Upper lobe of right lung (tissue), 1 donor: ENCODE data around the gene CCDC15. TPM values are rescaled to one million over a fixed set of nuclear protein-coding genes. Genes with fewer than 3 reads are reported as not detected.
"Not testable (repeated sequence)": the region's sequence is repeated elsewhere in the genome, so short reads cannot be mapped to it uniquely, and the experiment has no call there.

Source experiments
- ATAC-seq: fragments of 200-7000 bp; cut with Tn5 transposase; one replicate; pipeline ENCODE4 v1.9.1; 2020; ENCODE audit warnings: mild to moderate bottlenecking, moderate library complexity
- DNase-seq: peaks from one replicate; pipeline ENCODE4 v3.0.0-alpha.2; 2020
- H3K27ac ChIP-seq: fragments of 200-600 bp; one replicate; pipeline ENCODE4 v1.8.0; 2022
- H3K27me3 ChIP-seq: fragments of 200-600 bp; one replicate; pipeline ENCODE4 v1.8.0; 2022; ENCODE audit warnings: mild to moderate bottlenecking
- H3K36me3 ChIP-seq: fragments of 200-600 bp; one replicate; pipeline ENCODE4 v1.8.0; 2022
- H3K4me1 ChIP-seq: fragments of 200-600 bp; one replicate; pipeline ENCODE4 v1.8.0; 2022
- H3K4me3 ChIP-seq: fragments of 200-600 bp; one replicate; pipeline ENCODE4 v1.8.0; 2022; ENCODE audit warnings: mild to moderate bottlenecking
- H3K9me3 ChIP-seq: fragments of 200-600 bp; one replicate; pipeline ENCODE4 v1.8.0; 2022
- CTCF ChIP-seq: fragments of 200-600 bp; IDR thresholded peaks from one replicate; pipeline ENCODE4 v1.8.0; 2022; ENCODE audit warnings: antibody characterized with exemption
- intact Hi-C: fragments of 100-400 bp; cut with DNase I; formaldehyde crosslinking; loops from one replicate; pipeline ENCODE4 v1.11.0; 2022
- total RNA-seq: library from RNA; stranded (reverse); fragmentation: NEBNext Ultra II Directional; extraction: Animal tissue kit (Norgen Biotek cat#: 25700); gene quantifications from one replicate; pipeline ENCODE4 v1.2.1, GENCODE V29; 2021
- donor health status: DM: no; HTN: yes; CAD: no; lungs with severe emphysema.

CCDC15 gene
- total RNA-seq, 1 donor from 2014 or later = 1.5 TPM

GRCh38 chr11:125036933-125037332, 82.9 kb downstream of the CCDC15 start:
- Histone ChIP-seq H3K4me1 (no peaks in the 10 kb centered on the region), H3K27me3 (no peaks in the 10 kb centered on the region), H3K27ac (no peak overlapping the region), H3K36me3 (no peaks in the 10 kb centered on the region), H3K9me3 (no peaks in the 10 kb centered on the region), H3K4me3 (no peak overlapping the region)
- intact Hi-C loops = no loop called here
- no peak for TF ChIP-seq CTCF
- DNase-seq (no peak), ATAC-seq (no peak)

- intact Hi-C loops = no loop called here
- Histone ChIP-seq H3K4me3 (no peak overlapping the region), H3K9me3 (no peaks in the 10 kb centered on the region), H3K4me1 (no peaks in the 10 kb centered on the region), H3K36me3 (no peaks in the 10 kb centered on the region), H3K27ac (no peak overlapping the region), H3K27me3 (no peaks in the 10 kb centered on the region)
- TF ChIP-seq CTCF = no peak
- ATAC-seq = no peak
- DNase-seq = no peak
Measured at GRCh38 chr11:125049164-125049792, 95.3 kb downstream of the CCDC15 start.

GRCh38 chr11:125052047-125052446, 98.0 kb downstream of the CCDC15 start:
- ATAC-seq (no peak), DNase-seq (no peak)
- Histone ChIP-seq H3K36me3 (no peaks in the 10 kb centered on the region), H3K27me3 (no peaks in the 10 kb centered on the region), H3K27ac (no peak overlapping the region), H3K4me1 (no peaks in the 10 kb centered on the region), H3K4me3 (no peak overlapping the region), H3K9me3 (no peaks in the 10 kb centered on the region)
- TF ChIP-seq CTCF = no peak
- intact Hi-C loops = no loop called here

GRCh38 chr11:125053167-125053566, 99.2 kb downstream of the CCDC15 start:
- no peak for ATAC-seq

GRCh38 chr11:125055107-125055715, 101.2 kb downstream of the CCDC15 start:
- Histone ChIP-seq H3K9me3 (no peaks in the 10 kb centered on the region), H3K4me1 (no peaks in the 10 kb centered on the region), H3K36me3 (no peaks in the 10 kb centered on the region), H3K4me3 (no peak overlapping the region), H3K27me3 (no peaks in the 10 kb centered on the region), H3K27ac (no peak overlapping the region)
- no peak for TF ChIP-seq CTCF
- intact Hi-C loops = no loop called here
- ATAC-seq (no peak), DNase-seq (no peak)

More at GRCh38 chr11:125053167-125053566, 99.2 kb downstream of the CCDC15 start:
- no peaks in the 10 kb centered on the region for H3K27me3 ChIP-seq
- no peak for DNase-seq
- no peak overlapping the region for H3K4me3 ChIP-seq
- no peaks in the 10 kb centered on the region for H3K4me1 ChIP-seq
- intact Hi-C loops = no loop called here
- H3K36me3 ChIP-seq = no peaks in the 10 kb centered on the region
- no peak for TF ChIP-seq CTCF
- no peaks in the 10 kb centered on the region for H3K9me3 ChIP-seq
- no peak overlapping the region for H3K27ac ChIP-seq

- intact Hi-C loops, H3K36me3 ChIP-seq, H3K4me3 ChIP-seq, H3K4me1 ChIP-seq, H3K9me3 ChIP-seq, ATAC-seq, H3K27ac ChIP-seq, H3K27me3 ChIP-seq, DNase-seq: not testable (repeated sequence)
Measured at GRCh38 chr11:125056111-125056510, 102.1 kb downstream of the CCDC15 start.
